ENCODE data around the gene TMEM138.
A peak's percentile ranks its signal among the peaks of the same experiment; 100 is the strongest.

TMEM138 gene

GRCh38 chr11:61364012-61364675 lies 2.0 kb downstream of the TMEM138 start:
- no peak overlapping the region for H3K4me3 ChIP-seq (replicated peaks; ENCODE audit: low read depth, low read length)
- no peak for TF ChIP-seq CTCF (IDR thresholded peaks at IDR 0.05; ENCODE audit: low read length, missing control alignments)
- no peak for DNase-seq (ENCODE audit: low read depth)

GRCh38 chr11:61367406-61367805 lies 5.2 kb downstream of the TMEM138 start:
- no peak for DNase-seq (ENCODE audit: low read depth)
- no peak overlapping the region for H3K4me3 ChIP-seq (replicated peaks; ENCODE audit: low read depth, low read length)
- no peak for TF ChIP-seq CTCF (IDR thresholded peaks at IDR 0.05; ENCODE audit: low read length, missing control alignments)

GRCh38 chr11:61368646-61369045 lies 6.5 kb downstream of the TMEM138 start:
- H3K4me3 ChIP-seq (replicated peaks; ENCODE audit: low read depth, low read length) = no peak overlapping the region
- TF ChIP-seq CTCF (IDR thresholded peaks at IDR 0.05; ENCODE audit: low read length, missing control alignments) = no peak
- no peak for DNase-seq (ENCODE audit: low read depth)

- TF ChIP-seq CTCF (IDR thresholded peaks at IDR 0.05; ENCODE audit: low read length, missing control alignments) = no peak
- no peak overlapping the region for H3K4me3 ChIP-seq (replicated peaks; ENCODE audit: low read depth, low read length)
- peak; percentile 80 for DNase-seq (ENCODE audit: low read depth)
Observed at GRCh38 chr11:61369372-61370348, 7.5 kb downstream of the TMEM138 start.

- no peak for DNase-seq (ENCODE audit: low read depth)
- H3K4me3 ChIP-seq (replicated peaks; ENCODE audit: low read depth, low read length) = no peak overlapping the region
- no peak for TF ChIP-seq CTCF (IDR thresholded peaks at IDR 0.05; ENCODE audit: low read length, missing control alignments)
Observed at GRCh38 chr11:61370349-61371005, 8.3 kb downstream of the TMEM138 start.

- no peak for TF ChIP-seq CTCF (IDR thresholded peaks at IDR 0.05; ENCODE audit: low read length, missing control alignments)
- no peak for DNase-seq (ENCODE audit: low read depth)
- no peak overlapping the region for H3K4me3 ChIP-seq (replicated peaks; ENCODE audit: low read depth, low read length)
Observed at GRCh38 chr11:61372659-61373420, 10.7 kb downstream of the TMEM138 start.
